ENCODE measurements around the gene SESTD1.

SESTD1 gene

DNA sequence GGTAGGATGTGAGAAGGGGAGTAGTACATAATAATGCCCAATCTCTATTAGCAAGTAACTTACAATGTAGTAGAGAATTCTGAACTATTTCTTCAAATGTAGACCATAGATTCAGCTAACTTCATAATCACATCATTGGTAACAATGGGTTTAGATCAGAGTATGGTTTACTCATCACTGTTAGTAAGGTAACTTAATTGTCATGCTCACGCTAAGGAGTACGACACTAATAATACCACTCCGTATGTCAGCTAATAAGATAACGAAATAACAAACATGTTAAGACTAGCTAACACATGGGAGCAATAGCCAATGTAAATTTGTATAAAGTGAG is 158.3 kb downstream of the SESTD1 start:
- ATAC-seq, result no peak; the same call in 2 of the 3 replicates
- no peak for TF ChIP-seq BACH2 (CRISPR knock-in tag; IDR thresholded peaks at IDR 0.05; ENCODE audit: borderline replicate concordance)
- TF ChIP-seq PPARA (CRISPR knock-in tag; IDR thresholded peaks at IDR 0.05; ENCODE audit: borderline replicate concordance), result no peak
- TF ChIP-seq ISL1 (CRISPR knock-in tag; IDR thresholded peaks at IDR 0.05), result no peak
- TF ChIP-seq ZFP30 (CRISPR knock-in tag; IDR thresholded peaks at IDR 0.05), result no peak
- no peak for TF ChIP-seq ESRRG (CRISPR knock-in tag; IDR thresholded peaks at IDR 0.05)
- TF ChIP-seq TCF4 (CRISPR knock-in tag; IDR thresholded peaks at IDR 0.05; ENCODE audit: borderline replicate concordance), result no peak
- no peak for TF ChIP-seq CSDC2 (CRISPR knock-in tag; IDR thresholded peaks at IDR 0.05)
- TF ChIP-seq, protein P1, sequence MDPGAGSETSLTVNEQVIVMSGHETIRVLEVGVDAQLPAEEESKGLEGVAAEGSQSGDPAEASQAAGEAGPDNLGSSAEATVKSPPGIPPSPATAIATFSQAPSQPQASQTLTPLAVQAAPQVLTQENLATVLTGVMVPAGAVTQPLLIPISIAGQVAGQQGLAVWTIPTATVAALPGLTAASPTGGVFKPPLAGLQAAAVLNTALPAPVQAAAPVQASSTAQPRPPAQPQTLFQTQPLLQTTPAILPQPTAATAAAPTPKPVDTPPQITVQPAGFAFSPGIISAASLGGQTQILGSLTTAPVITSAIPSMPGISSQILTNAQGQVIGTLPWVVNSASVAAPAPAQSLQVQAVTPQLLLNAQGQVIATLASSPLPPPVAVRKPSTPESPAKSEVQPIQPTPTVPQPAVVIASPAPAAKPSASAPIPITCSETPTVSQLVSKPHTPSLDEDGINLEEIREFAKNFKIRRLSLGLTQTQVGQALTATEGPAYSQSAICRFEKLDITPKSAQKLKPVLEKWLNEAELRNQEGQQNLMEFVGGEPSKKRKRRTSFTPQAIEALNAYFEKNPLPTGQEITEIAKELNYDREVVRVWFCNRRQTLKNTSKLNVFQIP (CRISPR knock-in tag; IDR thresholded peaks at IDR 0.05; ENCODE audit: borderline replicate concordance, low read depth), result no peak
- TF ChIP-seq GLIS3 (CRISPR knock-in tag; IDR thresholded peaks at IDR 0.05), result no peak
- TF ChIP-seq ZNF8 (CRISPR knock-in tag; IDR thresholded peaks at IDR 0.05), result no peak
- TF ChIP-seq OSR1 (CRISPR knock-in tag; IDR thresholded peaks at IDR 0.05), result no peak

DNA sequence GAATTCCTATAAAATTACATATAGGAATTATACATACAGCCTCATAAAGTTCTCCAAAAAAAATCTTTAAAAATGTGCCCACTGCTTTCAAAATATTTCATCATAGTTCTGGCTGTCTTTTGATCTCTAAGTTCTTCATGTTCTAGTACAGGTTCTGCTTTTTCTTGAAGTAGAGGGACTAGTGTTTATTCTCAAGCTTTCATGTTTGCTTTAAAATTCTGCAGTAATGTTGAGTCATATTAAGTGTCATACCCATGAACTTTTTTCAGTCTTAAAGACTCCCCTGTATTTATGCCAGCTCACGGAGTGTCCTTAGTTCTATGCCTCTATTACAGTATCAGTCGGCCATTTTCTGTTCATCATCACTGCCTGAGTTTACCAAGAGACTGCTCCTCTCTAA is 159.9 kb downstream of the SESTD1 start:
- no peak for TF ChIP-seq RARB (CRISPR knock-in tag; IDR thresholded peaks at IDR 0.05)
- no peak for TF ChIP-seq TOX (CRISPR knock-in tag; IDR thresholded peaks at IDR 0.05; ENCODE audit: borderline replicate concordance)
- TF ChIP-seq, protein P1 (CRISPR knock-in tag; IDR thresholded peaks at IDR 0.05; ENCODE audit: borderline replicate concordance, low read depth), result no peak
- TF ChIP-seq BACH2 (CRISPR knock-in tag; IDR thresholded peaks at IDR 0.05; ENCODE audit: borderline replicate concordance), result no peak
- no peak for TF ChIP-seq TCF4 (CRISPR knock-in tag; IDR thresholded peaks at IDR 0.05; ENCODE audit: borderline replicate concordance)
- TF ChIP-seq, protein P2, sequence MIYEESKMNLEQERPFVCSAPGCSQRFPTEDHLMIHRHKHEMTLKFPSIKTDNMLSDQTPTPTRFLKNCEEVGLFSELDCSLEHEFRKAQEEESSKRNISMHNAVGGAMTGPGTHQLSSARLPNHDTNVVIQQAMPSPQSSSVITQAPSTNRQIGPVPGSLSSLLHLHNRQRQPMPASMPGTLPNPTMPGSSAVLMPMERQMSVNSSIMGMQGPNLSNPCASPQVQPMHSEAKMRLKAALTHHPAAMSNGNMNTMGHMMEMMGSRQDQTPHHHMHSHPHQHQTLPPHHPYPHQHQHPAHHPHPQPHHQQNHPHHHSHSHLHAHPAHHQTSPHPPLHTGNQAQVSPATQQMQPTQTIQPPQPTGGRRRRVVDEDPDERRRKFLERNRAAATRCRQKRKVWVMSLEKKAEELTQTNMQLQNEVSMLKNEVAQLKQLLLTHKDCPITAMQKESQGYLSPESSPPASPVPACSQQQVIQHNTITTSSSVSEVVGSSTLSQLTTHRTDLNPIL (CRISPR knock-in tag; IDR thresholded peaks at IDR 0.05; ENCODE audit: low read depth), result no peak
- TF ChIP-seq OSR1 (CRISPR knock-in tag; IDR thresholded peaks at IDR 0.05), result no peak
- TF ChIP-seq ZFP3 (CRISPR knock-in tag; IDR thresholded peaks at IDR 0.05), result no peak
- TF ChIP-seq ESRRG (CRISPR knock-in tag; IDR thresholded peaks at IDR 0.05), result no peak
- no peak for TF ChIP-seq ZNF8 (CRISPR knock-in tag; IDR thresholded peaks at IDR 0.05)
- TF ChIP-seq, protein P3, sequence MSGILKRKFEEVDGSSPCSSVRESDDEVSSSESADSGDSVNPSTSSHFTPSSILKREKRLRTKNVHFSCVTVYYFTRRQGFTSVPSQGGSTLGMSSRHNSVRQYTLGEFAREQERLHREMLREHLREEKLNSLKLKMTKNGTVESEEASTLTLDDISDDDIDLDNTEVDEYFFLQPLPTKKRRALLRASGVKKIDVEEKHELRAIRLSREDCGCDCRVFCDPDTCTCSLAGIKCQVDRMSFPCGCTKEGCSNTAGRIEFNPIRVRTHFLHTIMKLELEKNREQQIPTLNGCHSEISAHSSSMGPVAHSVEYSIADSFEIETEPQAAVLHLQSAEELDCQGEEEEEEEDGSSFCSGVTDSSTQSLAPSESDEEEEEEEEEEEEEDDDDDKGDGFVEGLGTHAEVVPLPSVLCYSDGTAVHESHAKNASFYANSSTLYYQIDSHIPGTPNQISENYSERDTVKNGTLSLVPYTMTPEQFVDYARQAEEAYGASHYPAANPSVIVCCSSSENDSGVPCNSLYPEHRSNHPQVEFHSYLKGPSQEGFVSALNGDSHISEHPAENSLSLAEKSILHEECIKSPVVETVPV (CRISPR knock-in tag; IDR thresholded peaks at IDR 0.05), result no peak
- TF ChIP-seq ZNF565 (CRISPR knock-in tag; conservative IDR thresholded peaks at IDR 0.05; ENCODE audit: low read depth), result no peak
- TF ChIP-seq PPARA (CRISPR knock-in tag; IDR thresholded peaks at IDR 0.05; ENCODE audit: borderline replicate concordance), result no peak
- TF ChIP-seq ARNTL (CRISPR knock-in tag; IDR thresholded peaks at IDR 0.05; ENCODE audit: borderline replicate concordance, low read depth), result no peak
- no peak for TF ChIP-seq SNAI2 (CRISPR knock-in tag; IDR thresholded peaks at IDR 0.05)
- TF ChIP-seq, protein P4, sequence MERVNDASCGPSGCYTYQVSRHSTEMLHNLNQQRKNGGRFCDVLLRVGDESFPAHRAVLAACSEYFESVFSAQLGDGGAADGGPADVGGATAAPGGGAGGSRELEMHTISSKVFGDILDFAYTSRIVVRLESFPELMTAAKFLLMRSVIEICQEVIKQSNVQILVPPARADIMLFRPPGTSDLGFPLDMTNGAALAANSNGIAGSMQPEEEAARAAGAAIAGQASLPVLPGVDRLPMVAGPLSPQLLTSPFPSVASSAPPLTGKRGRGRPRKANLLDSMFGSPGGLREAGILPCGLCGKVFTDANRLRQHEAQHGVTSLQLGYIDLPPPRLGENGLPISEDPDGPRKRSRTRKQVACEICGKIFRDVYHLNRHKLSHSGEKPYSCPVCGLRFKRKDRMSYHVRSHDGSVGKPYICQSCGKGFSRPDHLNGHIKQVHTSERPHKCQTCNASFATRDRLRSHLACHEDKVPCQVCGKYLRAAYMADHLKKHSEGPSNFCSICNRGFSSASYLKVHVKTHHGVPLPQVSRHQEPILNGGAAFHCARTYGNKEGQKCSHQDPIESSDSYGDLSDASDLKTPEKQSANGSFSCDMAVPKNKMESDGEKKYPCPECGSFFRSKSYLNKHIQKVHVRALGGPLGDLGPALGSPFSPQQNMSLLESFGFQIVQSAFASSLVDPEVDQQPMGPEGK (CRISPR knock-in tag; IDR thresholded peaks at IDR 0.05; ENCODE audit: borderline replicate concordance), result no peak
- TF ChIP-seq GLIS3 (CRISPR knock-in tag; IDR thresholded peaks at IDR 0.05), result no peak
- TF ChIP-seq CSDC2 (CRISPR knock-in tag; IDR thresholded peaks at IDR 0.05), result no peak
- no peak for TF ChIP-seq ZC3H10 (CRISPR knock-in tag; IDR thresholded peaks at IDR 0.05)
- ATAC-seq, result peak; percentile 32; the same call in 1 of the 3 replicates

DNA sequence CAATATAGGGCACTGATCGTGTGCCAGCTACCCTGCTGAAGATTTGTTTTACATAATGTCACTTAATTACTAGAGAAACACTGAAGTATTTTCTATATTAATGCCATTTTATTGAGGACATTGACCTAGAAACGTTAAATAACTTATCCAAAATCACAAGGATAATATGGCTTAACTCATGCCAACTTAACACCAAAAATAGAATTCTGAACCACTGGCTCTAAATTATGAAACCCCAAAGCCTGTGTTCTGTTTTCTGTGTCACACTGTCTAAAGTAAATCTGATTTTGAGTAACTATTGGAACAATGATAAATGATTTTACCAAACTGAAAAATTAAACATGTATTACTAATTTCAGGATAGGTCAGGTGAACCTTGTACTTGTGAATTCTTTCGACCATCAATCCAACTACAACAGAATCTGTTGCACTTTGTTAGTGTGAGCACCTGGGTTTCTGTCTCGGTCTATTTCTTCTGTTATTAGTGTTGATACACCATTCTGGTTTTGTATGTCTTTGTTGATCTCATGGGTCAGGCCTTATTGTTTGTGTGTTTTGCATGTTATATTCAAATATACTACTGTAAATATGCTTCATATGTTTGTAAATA is 166.4 kb downstream of the SESTD1 start:
- no peak for ATAC-seq
- TF ChIP-seq, protein P1 (CRISPR knock-in tag; IDR thresholded peaks at IDR 0.05; ENCODE audit: borderline replicate concordance, low read depth), result no peak
- no peak for TF ChIP-seq TCF4 (CRISPR knock-in tag; IDR thresholded peaks at IDR 0.05; ENCODE audit: borderline replicate concordance)
- TF ChIP-seq ZNF8 (CRISPR knock-in tag; IDR thresholded peaks at IDR 0.05), result no peak
- TF ChIP-seq, protein P2 (CRISPR knock-in tag; IDR thresholded peaks at IDR 0.05; ENCODE audit: low read depth), result no peak
- no peak for TF ChIP-seq RARB (CRISPR knock-in tag; IDR thresholded peaks at IDR 0.05)
- no peak for TF ChIP-seq ISL1 (CRISPR knock-in tag; IDR thresholded peaks at IDR 0.05)
- TF ChIP-seq TOX (CRISPR knock-in tag; IDR thresholded peaks at IDR 0.05; ENCODE audit: borderline replicate concordance), result no peak
- no peak for TF ChIP-seq ZFP30 (CRISPR knock-in tag; IDR thresholded peaks at IDR 0.05)
- TF ChIP-seq, protein P5, sequence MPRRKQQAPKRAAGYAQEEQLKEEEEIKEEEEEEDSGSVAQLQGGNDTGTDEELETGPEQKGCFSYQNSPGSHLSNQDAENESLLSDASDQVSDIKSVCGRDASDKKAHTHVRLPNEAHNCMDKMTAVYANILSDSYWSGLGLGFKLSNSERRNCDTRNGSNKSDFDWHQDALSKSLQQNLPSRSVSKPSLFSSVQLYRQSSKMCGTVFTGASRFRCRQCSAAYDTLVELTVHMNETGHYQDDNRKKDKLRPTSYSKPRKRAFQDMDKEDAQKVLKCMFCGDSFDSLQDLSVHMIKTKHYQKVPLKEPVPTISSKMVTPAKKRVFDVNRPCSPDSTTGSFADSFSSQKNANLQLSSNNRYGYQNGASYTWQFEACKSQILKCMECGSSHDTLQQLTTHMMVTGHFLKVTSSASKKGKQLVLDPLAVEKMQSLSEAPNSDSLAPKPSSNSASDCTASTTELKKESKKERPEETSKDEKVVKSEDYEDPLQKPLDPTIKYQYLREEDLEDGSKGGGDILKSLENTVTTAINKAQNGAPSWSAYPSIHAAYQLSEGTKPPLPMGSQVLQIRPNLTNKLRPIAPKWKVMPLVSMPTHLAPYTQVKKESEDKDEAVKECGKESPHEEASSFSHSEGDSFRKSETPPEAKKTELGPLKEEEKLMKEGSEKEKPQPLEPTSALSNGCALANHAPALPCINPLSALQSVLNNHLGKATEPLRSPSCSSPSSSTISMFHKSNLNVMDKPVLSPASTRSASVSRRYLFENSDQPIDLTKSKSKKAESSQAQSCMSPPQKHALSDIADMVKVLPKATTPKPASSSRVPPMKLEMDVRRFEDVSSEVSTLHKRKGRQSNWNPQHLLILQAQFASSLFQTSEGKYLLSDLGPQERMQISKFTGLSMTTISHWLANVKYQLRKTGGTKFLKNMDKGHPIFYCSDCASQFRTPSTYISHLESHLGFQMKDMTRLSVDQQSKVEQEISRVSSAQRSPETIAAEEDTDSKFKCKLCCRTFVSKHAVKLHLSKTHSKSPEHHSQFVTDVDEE (CRISPR knock-in tag; IDR thresholded peaks at IDR 0.05), result no peak

All from SK-N-SH treated with all-trans-retinoic acid at 6 μM for 48 hours (cell line).